Eye (tissue), 1 donor: ENCODE results near the gene ZNF362.
A peak's percentile ranks its signal among the peaks of the same experiment; 100 is the strongest.

Experiments used
- DNase-seq: peaks from one replicate; pipeline ENCODE4 v3.0.0-alpha.2; 2015

ZNF362 gene

GRCh38 chr1:33244809-33245186, 11.5 kb upstream of the ZNF362 start:
- DNase-seq, result no peak

- DNase-seq, result no peak
These were observed 10.1 kb upstream of the ZNF362 start for GRCh38 chr1:33246171-33246570.

GRCh38 chr1:33247545-33247944, 8.7 kb upstream of the ZNF362 start:
- no peak for DNase-seq

GRCh38 chr1:33248244-33248643, 8.0 kb upstream of the ZNF362 start:
- DNase-seq, result no peak

GRCh38 chr1:33249422-33249821, 6.9 kb upstream of the ZNF362 start:
- no peak for DNase-seq

GRCh38 chr1:33250217-33250616, 6.1 kb upstream of the ZNF362 start:
- DNase-seq, result no peak

GRCh38 chr1:33250724-33251123, 5.6 kb upstream of the ZNF362 start:
- no peak for DNase-seq

GRCh38 chr1:33254491-33254890, 1.8 kb upstream of the ZNF362 start:
- DNase-seq, result no peak

- DNase-seq, result peak; percentile 88
These were observed 708 bp upstream of the ZNF362 start for GRCh38 chr1:33255347-33256220.

- no peak for DNase-seq
These were observed 146 bp upstream of the ZNF362 start for GRCh38 chr1:33256221-33256470.

- no peak for DNase-seq
These were observed 997 bp downstream of the ZNF362 start for GRCh38 chr1:33257207-33257771.

GRCh38 chr1:33257772-33258712, 1.8 kb downstream of the ZNF362 start:
- DNase-seq, result no peak

- DNase-seq, result no peak
These were observed 2.5 kb downstream of the ZNF362 start for GRCh38 chr1:33258788-33259274.

- no peak for DNase-seq
These were observed 3.6 kb downstream of the ZNF362 start for GRCh38 chr1:33259879-33260278.

- no peak for DNase-seq
These were observed 4.1 kb downstream of the ZNF362 start for GRCh38 chr1:33260439-33260838.

- no peak for DNase-seq
These were observed 5.1 kb downstream of the ZNF362 start for GRCh38 chr1:33261344-33261743.

GRCh38 chr1:33263890-33264504, 7.7 kb downstream of the ZNF362 start:
- DNase-seq, result no peak

- no peak for DNase-seq
These were observed 9.7 kb downstream of the ZNF362 start for GRCh38 chr1:33265780-33266605.

GRCh38 chr1:33266766-33267165, 10.5 kb downstream of the ZNF362 start:
- no peak for DNase-seq

GRCh38 chr1:33267468-33268205, 11.3 kb downstream of the ZNF362 start:
- DNase-seq, result no peak

- DNase-seq, result no peak
These were observed 12.2 kb downstream of the ZNF362 start for GRCh38 chr1:33268457-33268856.
